GM18511 (cell line): ENCODE measurements around the gene MMEL1.

Experiments used
- ATAC-seq: cut with Tn5 transposase; IDR thresholded peaks from one replicate; pipeline ENCODE4 v1.9.1; 2021; ENCODE audit warnings: mild to moderate bottlenecking, moderate library complexity; ENCODE audit not compliant: unreplicated experiment

The MMEL1 gene

GRCh38 chr1:2546515-2547209 lies 86.2 kb downstream of the MMEL1 start:
- peak; percentile 42 for ATAC-seq

GRCh38 chr1:2545754-2546514 lies 86.9 kb downstream of the MMEL1 start:
- peak; percentile 39 for ATAC-seq

- ATAC-seq, result no peak
Measured at GRCh38 chr1:2544875-2545640, 87.8 kb downstream of the MMEL1 start.

- no peak for ATAC-seq
Measured at GRCh38 chr1:2544093-2544874, 88.5 kb downstream of the MMEL1 start.

GRCh38 chr1:2543543-2544092 lies 89.2 kb downstream of the MMEL1 start:
- ATAC-seq, result no peak

- ATAC-seq, result no peak
Measured at GRCh38 chr1:2542246-2542915, 90.4 kb downstream of the MMEL1 start.

- ATAC-seq, result no peak
Measured at GRCh38 chr1:2541619-2542245, 91.1 kb downstream of the MMEL1 start.

GRCh38 chr1:2540816-2541492 lies 91.9 kb downstream of the MMEL1 start:
- no peak for ATAC-seq
